ENCODE results near the gene FUT7. TPM values are rescaled to one million over a fixed set of nuclear protein-coding genes. Genes with fewer than 3 reads are reported as not detected.

Gene FUT7
- total RNA-seq = 0.18 TPM

GRCh38 chr9:137031904-137032640 is at the start of gene FUT7:
Gene FUT7, minus strand, starts transcription at chr9:137032088. Its CDS starts 97 bp downstream, at chr9:137031991.
- ATAC-seq = no peak
- DNase-seq (ENCODE audit: low spot score) = no peak
- intact Hi-C loops (cut with DNase I) = loop anchor here (5.0 kb wide), 1 partner anchor 235 kb away; the partner anchor contains the start of gene CCDC183

- DNase-seq (ENCODE audit: low spot score) (no peak), ATAC-seq (no peak)
- intact Hi-C loops (cut with DNase I) = no loop called here
Measured at GRCh38 chr9:137080260-137081122, 48.6 kb upstream of the FUT7 start.

GRCh38 chr9:137079401-137079787 is 47.5 kb upstream of the FUT7 start:
- DNase-seq (ENCODE audit: low spot score) (no peak), ATAC-seq (no peak)
- intact Hi-C loops (cut with DNase I) = no loop called here

- no peak for ATAC-seq
- intact Hi-C loops (cut with DNase I) = no loop called here
- DNase-seq (ENCODE audit: low spot score) = peak; percentile 57
Measured at GRCh38 chr9:137078701-137079400, 47.0 kb upstream of the FUT7 start.

- intact Hi-C loops (cut with DNase I) = no loop called here
- ATAC-seq (no peak), DNase-seq (ENCODE audit: low spot score) (peak; percentile 73)
Measured at GRCh38 chr9:137077758-137078693, 46.1 kb upstream of the FUT7 start.

GRCh38 chr9:137077010-137077747 is 45.3 kb upstream of the FUT7 start, which contains the start of gene UAP1L1:
Gene UAP1L1, plus strand, starts transcription at chr9:137077517. Its CDS starts 16 bp downstream, at chr9:137077533.
- peak; percentile 73 for ATAC-seq
- DNase-seq (ENCODE audit: low spot score) = peak; percentile 90
- intact Hi-C loops (cut with DNase I) = no loop called here

GRCh38 chr9:137076636-137077009 is 44.7 kb upstream of the FUT7 start:
- DNase-seq (ENCODE audit: low spot score) = no peak
- ATAC-seq = no peak
- intact Hi-C loops (cut with DNase I) = no loop called here

- intact Hi-C loops (cut with DNase I) = no loop called here
Measured at GRCh38 chr9:137075275-137075775, 43.4 kb upstream of the FUT7 start.

GRCh38 chr9:137074657-137075274 is 42.9 kb upstream of the FUT7 start:
- DNase-seq (ENCODE audit: low spot score) = no peak
- intact Hi-C loops (cut with DNase I) = no loop called here
- ATAC-seq = no peak

More at GRCh38 chr9:137075275-137075775, 43.4 kb upstream of the FUT7 start:
- ATAC-seq = no peak
- DNase-seq (ENCODE audit: low spot score) = no peak

- DNase-seq (ENCODE audit: low spot score) = no peak
- no peak for ATAC-seq
- intact Hi-C loops (cut with DNase I) = no loop called here
Measured at GRCh38 chr9:137073992-137074399, 42.1 kb upstream of the FUT7 start.

GRCh38 chr9:137071282-137071681 is 39.4 kb upstream of the FUT7 start:
- intact Hi-C loops (cut with DNase I) = no loop called here
- no peak for ATAC-seq
- peak; percentile 53 for DNase-seq (ENCODE audit: low spot score)

- ATAC-seq (peak; percentile 81), DNase-seq (ENCODE audit: low spot score) (peak; percentile 74)
- intact Hi-C loops (cut with DNase I) = no loop called here
Measured at GRCh38 chr9:137070906-137071275, 39.0 kb upstream of the FUT7 start.

GRCh38 chr9:137070201-137070905 is 38.5 kb upstream of the FUT7 start, which contains the start of gene SAPCD2:
Gene SAPCD2, minus strand, starts transcription at chr9:137070557. Its CDS starts 97 bp downstream, at chr9:137070460.
- ATAC-seq (peak; percentile 91), DNase-seq (ENCODE audit: low spot score) (peak; percentile 88)
- intact Hi-C loops (cut with DNase I) = no loop called here

GRCh38 chr9:137069508-137070091 is 37.7 kb upstream of the FUT7 start:
- ATAC-seq = no peak
- intact Hi-C loops (cut with DNase I) = no loop called here
- DNase-seq (ENCODE audit: low spot score) = peak; percentile 60

GRCh38 chr9:137068539-137069507 is 36.9 kb upstream of the FUT7 start:
- peak; percentile 60 for DNase-seq (ENCODE audit: low spot score)
- intact Hi-C loops (cut with DNase I) = no loop called here
- no peak for ATAC-seq

Data from sciatic nerve (tissue), 2 donors.